ENCODE data around the gene NLRP3.

Gene NLRP3

DNA sequence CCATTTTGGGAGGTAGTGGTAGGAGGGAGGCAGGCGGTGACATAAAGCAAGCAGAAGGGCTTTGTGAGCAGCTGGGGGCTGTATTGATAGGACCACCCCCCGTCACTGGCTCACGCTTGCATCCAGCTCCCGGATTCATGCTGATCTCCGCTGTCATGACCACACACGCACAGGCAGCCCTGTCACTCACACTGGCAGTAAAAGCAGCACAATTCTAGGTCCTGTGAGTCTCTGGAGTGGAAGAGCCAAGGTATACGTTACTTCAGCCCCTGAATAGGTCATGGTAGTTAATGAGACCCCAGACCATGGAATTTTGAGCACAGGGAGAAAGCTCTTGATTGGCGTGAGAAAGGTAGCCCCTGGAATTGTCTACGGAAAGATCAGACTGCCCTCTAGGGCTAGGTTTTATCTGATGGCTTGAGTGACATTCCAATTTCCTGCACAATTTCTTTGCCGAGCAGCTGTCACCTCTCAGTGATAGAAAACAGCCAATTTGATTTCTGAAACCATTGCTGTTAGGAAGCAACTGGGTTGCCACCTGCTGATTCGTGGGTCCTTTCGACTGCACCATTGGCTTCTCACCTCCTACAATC, 36.6 kb downstream of the NLRP3 start:
- peaks cover 5% of the 10 kb centered on the region; the same call in 1 of the 2 replicates for H3K27me3 ChIP-seq (ENCODE audit: insufficient read depth, low read length)
- no peaks in the 10 kb centered on the region for H3K36me3 ChIP-seq (ENCODE audit: insufficient read depth, low read length)
- H3K4me1 ChIP-seq (ENCODE audit: control insufficient read depth, insufficient read depth, low read length, unreplicated experiment): no peaks in the 10 kb centered on the region
- H3K79me2 ChIP-seq (ENCODE audit: control insufficient read depth, insufficient read depth, low read length, unreplicated experiment): no peaks in the 10 kb centered on the region
- H3K4me3 ChIP-seq (ENCODE audit: low read depth, low read length): no peak overlapping the region
- H2AFZ ChIP-seq (ENCODE audit: low read length, unreplicated experiment): no peak overlapping the region
- no peak overlapping the region for H3K27ac ChIP-seq (ENCODE audit: low read depth, low read length)

DNA sequence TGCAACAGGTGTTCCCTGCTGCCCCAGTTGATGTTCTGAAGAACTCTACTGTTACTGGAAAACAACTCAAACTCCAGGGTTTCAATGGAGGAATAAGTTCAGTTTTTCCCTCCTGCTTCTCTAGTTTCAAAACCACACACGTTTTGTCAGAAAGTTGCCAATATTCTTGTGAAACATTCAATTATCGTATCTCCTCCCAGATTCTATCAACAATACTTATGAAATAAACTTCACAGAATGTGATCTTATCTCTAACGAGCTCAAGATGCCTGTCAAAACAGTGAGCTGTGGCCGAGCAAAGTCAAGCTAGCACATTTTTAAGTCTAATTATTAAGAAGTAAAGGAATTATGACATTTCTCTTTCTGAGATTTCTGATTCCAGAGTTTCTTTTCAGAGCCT, 37.3 kb downstream of the NLRP3 start:
- Histone ChIP-seq H3K27ac (ENCODE audit: low read depth, low read length) (no peak overlapping the region), H2AFZ (ENCODE audit: low read length, unreplicated experiment) (no peak overlapping the region), H3K4me3 (ENCODE audit: low read depth, low read length) (no peak overlapping the region), H3K27me3 (ENCODE audit: insufficient read depth, low read length) (peaks cover 5% of the 10 kb centered on the region; the same call in 1 of the 2 replicates), H3K4me1 (ENCODE audit: control insufficient read depth, insufficient read depth, low read length, unreplicated experiment) (no peaks in the 10 kb centered on the region), H3K79me2 (ENCODE audit: control insufficient read depth, insufficient read depth, low read length, unreplicated experiment) (no peaks in the 10 kb centered on the region), H3K36me3 (ENCODE audit: insufficient read depth, low read length) (no peaks in the 10 kb centered on the region)

DNA sequence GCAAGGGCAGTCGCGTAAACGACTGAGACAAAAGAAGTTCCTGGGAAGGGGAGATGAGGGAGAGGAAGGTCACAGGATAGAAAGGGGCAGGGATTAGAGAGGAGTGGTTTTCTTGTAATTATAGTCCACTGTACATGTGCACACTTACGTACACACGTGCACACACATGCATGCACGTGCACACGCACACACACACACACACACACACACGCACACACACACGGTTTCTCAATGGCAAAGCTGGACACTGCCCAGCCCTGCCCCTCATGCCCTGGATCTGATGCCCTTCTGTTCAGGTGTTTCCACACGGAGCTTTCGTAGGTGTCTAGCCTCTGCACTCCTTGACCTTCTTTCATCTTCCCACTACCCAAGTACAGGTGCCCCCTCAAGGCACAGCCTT, 38.0 kb downstream of the NLRP3 start:
- no peaks in the 10 kb centered on the region for H3K4me1 ChIP-seq (ENCODE audit: control insufficient read depth, insufficient read depth, low read length, unreplicated experiment)
- no peaks in the 10 kb centered on the region for H3K79me2 ChIP-seq (ENCODE audit: control insufficient read depth, insufficient read depth, low read length, unreplicated experiment)
- no peaks in the 10 kb centered on the region for H3K36me3 ChIP-seq (ENCODE audit: insufficient read depth, low read length)
- H2AFZ ChIP-seq (ENCODE audit: low read length, unreplicated experiment): no peak overlapping the region
- H3K27ac ChIP-seq (ENCODE audit: low read depth, low read length): no peak overlapping the region
- peaks cover 5% of the 10 kb centered on the region; the same call in 1 of the 2 replicates for H3K27me3 ChIP-seq (ENCODE audit: insufficient read depth, low read length)
- H3K4me3 ChIP-seq (ENCODE audit: low read depth, low read length): no peak overlapping the region

DNA sequence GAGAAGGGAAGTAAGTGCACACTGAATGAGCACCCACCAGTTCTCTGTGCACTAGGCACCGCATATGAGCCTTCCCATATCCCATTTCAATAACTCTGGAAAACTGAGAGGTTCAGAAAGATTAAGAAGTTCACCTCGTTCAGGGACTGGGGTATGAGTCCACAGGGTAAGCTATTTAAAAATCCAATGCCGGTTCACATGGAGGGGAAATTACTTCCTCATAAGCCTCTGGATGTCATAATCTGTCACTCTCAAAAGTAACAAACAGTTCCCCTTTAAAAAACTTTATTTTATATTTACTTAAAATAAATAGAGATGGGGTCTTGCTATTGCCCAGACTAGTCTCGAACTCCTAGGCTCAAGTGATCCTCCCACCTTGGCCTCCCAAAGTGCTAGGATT, 40.0 kb downstream of the NLRP3 start:
- H3K4me3 ChIP-seq (ENCODE audit: low read depth, low read length): no peak overlapping the region
- no peaks in the 10 kb centered on the region for H3K4me1 ChIP-seq (ENCODE audit: control insufficient read depth, insufficient read depth, low read length, unreplicated experiment)
- H3K36me3 ChIP-seq (ENCODE audit: insufficient read depth, low read length): no peaks in the 10 kb centered on the region
- H3K79me2 ChIP-seq (ENCODE audit: control insufficient read depth, insufficient read depth, low read length, unreplicated experiment): no peaks in the 10 kb centered on the region
- H3K27me3 ChIP-seq (ENCODE audit: insufficient read depth, low read length): no peaks in the 10 kb centered on the region; the same call in 1 of the 2 replicates
- no peak overlapping the region for H2AFZ ChIP-seq (ENCODE audit: low read length, unreplicated experiment)
- no peak overlapping the region for H3K27ac ChIP-seq (ENCODE audit: low read depth, low read length)

DNA sequence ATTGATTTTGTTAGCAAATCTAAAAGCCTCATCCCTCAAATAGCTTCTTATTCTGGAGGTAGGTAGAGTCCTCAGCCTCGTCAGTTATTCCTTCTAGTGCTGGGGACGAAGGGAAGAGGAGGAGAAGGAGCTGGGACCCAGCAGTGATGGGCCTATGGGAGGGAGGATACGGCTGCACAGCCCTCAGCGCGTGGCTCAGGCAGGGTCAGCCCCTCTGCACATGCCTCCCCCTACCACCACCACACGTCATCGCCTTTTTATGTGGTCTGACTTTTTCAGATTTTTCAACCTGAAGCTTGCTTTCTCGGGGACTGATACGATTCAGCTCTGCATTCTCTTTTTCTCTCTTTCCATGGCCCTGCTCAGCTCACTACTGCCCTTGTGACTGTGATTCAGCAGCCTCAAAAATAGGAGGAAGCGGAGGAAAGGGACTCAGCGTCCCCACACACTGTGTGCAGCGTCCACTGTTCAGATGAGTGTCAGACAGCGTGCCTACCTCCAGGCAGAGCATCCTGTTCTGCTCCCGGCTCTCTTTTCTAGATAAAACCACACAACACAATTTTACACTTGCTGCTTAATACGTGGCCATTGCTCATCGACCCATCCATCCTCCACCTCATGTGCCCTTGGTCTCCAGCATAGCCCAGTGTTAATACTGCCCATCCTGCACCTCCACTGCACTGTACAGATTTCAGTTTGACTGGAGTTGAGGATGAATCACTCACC, 41.1 kb downstream of the NLRP3 start:
- no peaks in the 10 kb centered on the region; the same call in 1 of the 2 replicates for H3K27me3 ChIP-seq (ENCODE audit: insufficient read depth, low read length)
- no peak overlapping the region for H2AFZ ChIP-seq (ENCODE audit: low read length, unreplicated experiment)
- H3K79me2 ChIP-seq (ENCODE audit: control insufficient read depth, insufficient read depth, low read length, unreplicated experiment): no peaks in the 10 kb centered on the region
- H3K4me3 ChIP-seq (ENCODE audit: low read depth, low read length): no peak overlapping the region
- no peak overlapping the region for H3K27ac ChIP-seq (ENCODE audit: low read depth, low read length)
- H3K4me1 ChIP-seq (ENCODE audit: control insufficient read depth, insufficient read depth, low read length, unreplicated experiment): no peaks in the 10 kb centered on the region
- H3K36me3 ChIP-seq (ENCODE audit: insufficient read depth, low read length): no peaks in the 10 kb centered on the region

GRCh38 chr1:247459507-247459906, 43.5 kb downstream of the NLRP3 start:
- Histone ChIP-seq H2AFZ (ENCODE audit: low read length, unreplicated experiment) (no peak overlapping the region), H3K79me2 (ENCODE audit: control insufficient read depth, insufficient read depth, low read length, unreplicated experiment) (no peaks in the 10 kb centered on the region), H3K36me3 (ENCODE audit: insufficient read depth, low read length) (no peaks in the 10 kb centered on the region), H3K27me3 (ENCODE audit: insufficient read depth, low read length) (no peaks in the 10 kb centered on the region; the same call in 1 of the 2 replicates), H3K4me1 (ENCODE audit: control insufficient read depth, insufficient read depth, low read length, unreplicated experiment) (no peaks in the 10 kb centered on the region), H3K27ac (ENCODE audit: low read depth, low read length) (no peak overlapping the region), H3K4me3 (ENCODE audit: low read depth, low read length) (no peak overlapping the region)

DNA sequence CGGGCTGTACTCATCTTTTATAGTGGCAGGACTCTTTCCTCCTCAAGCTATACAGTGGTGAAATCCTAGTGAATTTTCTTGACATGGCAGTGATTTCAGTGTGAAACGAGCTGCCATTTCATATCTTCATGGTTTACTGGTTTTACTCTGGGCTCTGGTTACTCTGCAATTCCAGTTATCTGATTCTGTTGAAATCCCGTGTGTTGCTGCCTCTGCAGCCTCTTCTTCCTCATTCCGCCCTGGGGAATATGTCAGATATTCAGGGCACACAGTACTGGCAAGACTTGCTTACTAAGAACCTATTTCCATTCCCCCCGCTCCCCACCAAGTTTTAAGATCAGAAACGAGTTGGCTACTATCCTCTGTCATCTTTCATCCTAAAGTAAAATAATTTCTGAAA, 49.8 kb downstream of the NLRP3 start:
- no peak overlapping the region for H3K27ac ChIP-seq (ENCODE audit: low read depth, low read length)
- no peak overlapping the region for H3K4me3 ChIP-seq (ENCODE audit: low read depth, low read length)
- no peaks in the 10 kb centered on the region for H3K79me2 ChIP-seq (ENCODE audit: control insufficient read depth, insufficient read depth, low read length, unreplicated experiment)
- H3K27me3 ChIP-seq (ENCODE audit: insufficient read depth, low read length): no peaks in the 10 kb centered on the region
- no peaks in the 10 kb centered on the region for H3K4me1 ChIP-seq (ENCODE audit: control insufficient read depth, insufficient read depth, low read length, unreplicated experiment)
- no peaks in the 10 kb centered on the region for H3K36me3 ChIP-seq (ENCODE audit: insufficient read depth, low read length)
- H2AFZ ChIP-seq (ENCODE audit: low read length, unreplicated experiment): no peak overlapping the region

DNA sequence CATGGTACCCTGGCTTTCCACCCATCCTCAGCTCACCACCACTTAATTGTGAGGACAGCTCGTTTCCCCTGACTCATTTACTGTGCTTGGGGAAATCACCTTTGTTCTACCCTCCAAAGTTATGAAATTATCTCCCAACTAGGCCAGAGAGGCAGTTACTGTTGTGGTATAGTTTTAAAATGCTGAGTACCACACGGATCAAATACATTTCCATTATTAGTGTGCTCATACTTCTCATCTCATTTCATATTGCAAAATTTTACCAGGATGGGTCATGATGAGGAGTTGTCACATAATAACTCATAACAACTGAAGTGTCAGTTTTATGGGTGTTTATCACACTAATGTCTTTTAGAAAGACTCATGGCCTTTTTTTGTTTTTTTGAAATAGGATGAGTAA, 51.2 kb downstream of the NLRP3 start:
- Histone ChIP-seq H3K79me2 (ENCODE audit: control insufficient read depth, insufficient read depth, low read length, unreplicated experiment) (no peaks in the 10 kb centered on the region), H2AFZ (ENCODE audit: low read length, unreplicated experiment) (no peak overlapping the region), H3K4me1 (ENCODE audit: control insufficient read depth, insufficient read depth, low read length, unreplicated experiment) (no peaks in the 10 kb centered on the region), H3K4me3 (ENCODE audit: low read depth, low read length) (no peak overlapping the region), H3K36me3 (ENCODE audit: insufficient read depth, low read length) (no peaks in the 10 kb centered on the region), H3K27me3 (ENCODE audit: insufficient read depth, low read length) (no peaks in the 10 kb centered on the region), H3K27ac (ENCODE audit: low read depth, low read length) (no peak overlapping the region)

GRCh38 chr1:247468481-247469140, 52.6 kb downstream of the NLRP3 start:
- Histone ChIP-seq H3K4me1 (ENCODE audit: control insufficient read depth, insufficient read depth, low read length, unreplicated experiment) (no peaks in the 10 kb centered on the region), H3K27me3 (ENCODE audit: insufficient read depth, low read length) (no peaks in the 10 kb centered on the region), H3K4me3 (ENCODE audit: low read depth, low read length) (no peak overlapping the region), H3K79me2 (ENCODE audit: control insufficient read depth, insufficient read depth, low read length, unreplicated experiment) (no peaks in the 10 kb centered on the region), H3K36me3 (ENCODE audit: insufficient read depth, low read length) (no peaks in the 10 kb centered on the region), H3K27ac (ENCODE audit: low read depth, low read length) (no peak overlapping the region), H2AFZ (ENCODE audit: low read length, unreplicated experiment) (no peak overlapping the region)

GRCh38 chr1:247469141-247469535, 53.2 kb downstream of the NLRP3 start:
- H3K27ac ChIP-seq (ENCODE audit: low read depth, low read length): no peak overlapping the region
- no peaks in the 10 kb centered on the region for H3K27me3 ChIP-seq (ENCODE audit: insufficient read depth, low read length)
- H2AFZ ChIP-seq (ENCODE audit: low read length, unreplicated experiment): no peak overlapping the region
- H3K4me1 ChIP-seq (ENCODE audit: control insufficient read depth, insufficient read depth, low read length, unreplicated experiment): no peaks in the 10 kb centered on the region
- H3K36me3 ChIP-seq (ENCODE audit: insufficient read depth, low read length): no peaks in the 10 kb centered on the region
- no peaks in the 10 kb centered on the region for H3K79me2 ChIP-seq (ENCODE audit: control insufficient read depth, insufficient read depth, low read length, unreplicated experiment)
- H3K4me3 ChIP-seq (ENCODE audit: low read depth, low read length): no peak overlapping the region
